LNCaP clone FGC (cell line): ENCODE measurements around the gene COL11A2.

Experiments
- DNase-seq: peaks from one replicate; pipeline ENCODE4 v3.0.0-alpha.2; 2011; ENCODE audit warnings: low read depth
- H3K4me3 ChIP-seq: 2 replicates; pipeline ENCODE4 v1.5.1; 2011; ENCODE audit warnings: mild to moderate bottlenecking, low read depth, low read length, control low read depth
- TF ChIP-seq, protein P1 (sequence below): IDR thresholded peaks from 2 replicates; pipeline ENCODE4 v1.5.1; 2012; ENCODE audit warnings: mild to moderate bottlenecking; ENCODE audit not compliant: control insufficient read depth, insufficient read depth; ENCODE audit errors: extremely low read depth

The COL11A2 gene

DNA sequence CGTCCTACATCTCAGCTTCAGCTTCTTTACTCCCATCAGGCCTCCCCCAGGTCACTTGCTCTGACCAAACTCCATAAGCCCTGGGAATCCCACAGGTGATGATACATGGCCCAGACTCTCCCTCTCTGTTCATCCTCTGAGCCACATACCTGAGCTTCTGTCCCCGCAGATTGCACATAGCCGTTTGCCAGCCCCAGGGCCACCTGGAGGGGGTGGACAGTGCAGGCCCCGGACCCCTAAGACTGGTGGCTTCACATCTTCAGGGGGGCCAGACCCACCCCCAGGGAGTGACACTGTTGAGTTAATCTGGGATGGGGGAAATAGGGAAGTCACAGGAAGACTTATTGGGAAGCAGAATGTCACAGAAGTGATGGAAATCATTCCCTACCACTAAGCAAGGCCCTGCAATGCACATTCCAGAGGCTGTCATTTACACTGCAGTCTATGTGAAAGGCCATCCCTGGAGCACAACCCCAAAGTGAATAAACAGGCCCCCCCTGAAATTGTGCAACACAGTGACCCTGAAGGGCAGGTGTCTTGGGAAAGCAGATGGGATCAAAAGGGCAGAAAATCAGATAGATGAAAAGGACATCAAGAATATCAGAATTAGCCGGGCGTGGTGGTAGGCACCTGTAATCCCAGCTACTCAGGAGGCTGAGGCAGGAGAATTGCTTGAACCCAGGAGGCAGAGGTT is 6.0 kb upstream of the COL11A2 start:
- TF ChIP-seq, protein P1, sequence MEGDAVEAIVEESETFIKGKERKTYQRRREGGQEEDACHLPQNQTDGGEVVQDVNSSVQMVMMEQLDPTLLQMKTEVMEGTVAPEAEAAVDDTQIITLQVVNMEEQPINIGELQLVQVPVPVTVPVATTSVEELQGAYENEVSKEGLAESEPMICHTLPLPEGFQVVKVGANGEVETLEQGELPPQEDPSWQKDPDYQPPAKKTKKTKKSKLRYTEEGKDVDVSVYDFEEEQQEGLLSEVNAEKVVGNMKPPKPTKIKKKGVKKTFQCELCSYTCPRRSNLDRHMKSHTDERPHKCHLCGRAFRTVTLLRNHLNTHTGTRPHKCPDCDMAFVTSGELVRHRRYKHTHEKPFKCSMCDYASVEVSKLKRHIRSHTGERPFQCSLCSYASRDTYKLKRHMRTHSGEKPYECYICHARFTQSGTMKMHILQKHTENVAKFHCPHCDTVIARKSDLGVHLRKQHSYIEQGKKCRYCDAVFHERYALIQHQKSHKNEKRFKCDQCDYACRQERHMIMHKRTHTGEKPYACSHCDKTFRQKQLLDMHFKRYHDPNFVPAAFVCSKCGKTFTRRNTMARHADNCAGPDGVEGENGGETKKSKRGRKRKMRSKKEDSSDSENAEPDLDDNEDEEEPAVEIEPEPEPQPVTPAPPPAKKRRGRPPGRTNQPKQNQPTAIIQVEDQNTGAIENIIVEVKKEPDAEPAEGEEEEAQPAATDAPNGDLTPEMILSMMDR = no peak
- DNase-seq = no peak

DNA sequence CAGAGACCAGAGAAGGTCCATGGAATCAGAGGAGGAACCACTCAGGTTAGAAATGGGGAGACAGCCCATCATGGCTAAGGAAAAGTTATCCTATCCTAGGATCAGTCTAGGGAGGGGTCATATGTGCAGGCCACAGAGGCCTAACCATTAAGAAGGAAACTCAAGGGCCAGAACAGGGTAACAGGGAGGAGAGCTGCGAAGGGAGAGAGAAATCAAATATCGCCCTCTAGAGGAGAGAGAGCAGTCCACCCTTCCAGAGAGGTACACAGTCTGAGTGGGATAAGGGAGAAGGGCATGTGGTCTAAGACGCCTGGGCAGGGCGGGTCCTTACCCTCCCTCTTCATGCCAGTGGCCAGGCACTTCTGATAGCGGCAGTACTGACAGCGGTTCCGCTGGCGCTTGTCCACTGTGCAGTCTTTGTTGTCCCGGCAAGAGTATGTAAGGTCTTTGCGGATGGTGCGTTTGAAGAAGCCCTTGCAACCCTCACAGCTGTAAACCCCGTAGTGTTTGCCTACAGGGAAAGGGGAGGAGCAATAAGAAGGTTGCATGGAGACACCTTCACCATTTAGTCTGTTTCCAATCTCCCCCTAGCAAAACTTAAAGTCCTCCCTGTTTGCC is 5.3 kb upstream of the COL11A2 start:
- no peak for DNase-seq
- TF ChIP-seq, protein P1 = peak; percentile 68
- no peak overlapping the region for H3K4me3 ChIP-seq

More for the DNA sequence above, 6.0 kb upstream of the COL11A2 start:
- H3K4me3 ChIP-seq = no peak overlapping the region

DNA sequence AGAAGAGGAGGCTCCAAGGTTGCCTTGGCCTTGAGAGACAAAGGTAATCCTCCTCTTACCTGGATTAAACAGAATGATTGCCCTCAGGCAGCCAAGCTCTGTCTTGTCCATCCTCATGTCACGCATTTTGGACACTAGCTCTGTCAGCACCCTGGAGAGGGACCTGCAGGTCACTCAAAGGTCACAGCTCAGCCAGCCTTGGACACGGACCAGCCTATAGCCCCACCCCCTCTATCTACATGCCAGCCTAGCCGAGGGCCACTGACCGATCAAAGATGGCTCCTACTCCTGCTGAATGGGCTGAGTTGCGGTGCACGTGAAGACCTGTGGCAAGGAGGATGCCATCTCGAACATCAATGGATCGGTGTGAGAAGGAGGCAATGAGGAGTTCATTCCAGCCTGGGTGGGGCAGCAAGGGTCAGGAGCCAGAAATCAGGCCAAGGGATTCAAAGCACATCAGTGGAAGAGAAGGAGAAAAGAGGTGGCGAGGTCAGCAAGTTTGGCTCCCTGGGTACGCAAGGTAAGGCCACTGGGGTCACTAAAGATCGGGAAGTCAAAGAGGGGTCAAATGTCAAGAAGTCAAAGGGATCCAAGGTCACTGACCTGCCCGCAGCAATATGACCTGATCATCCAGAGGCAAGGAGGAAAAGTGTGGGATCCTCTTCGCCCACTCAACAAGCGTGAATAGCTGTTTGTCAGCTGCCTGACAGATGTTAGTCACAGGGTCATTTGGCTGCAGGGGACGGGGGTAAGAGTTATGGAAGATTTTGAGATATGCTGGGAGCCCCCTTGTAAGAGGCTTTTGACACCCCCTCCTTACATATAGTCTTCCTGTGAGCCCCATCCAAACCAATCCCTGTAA is 3.3 kb upstream of the COL11A2 start:
- no peak overlapping the region for H3K4me3 ChIP-seq
- no peak for DNase-seq
- TF ChIP-seq, protein P1 = no peak

DNA sequence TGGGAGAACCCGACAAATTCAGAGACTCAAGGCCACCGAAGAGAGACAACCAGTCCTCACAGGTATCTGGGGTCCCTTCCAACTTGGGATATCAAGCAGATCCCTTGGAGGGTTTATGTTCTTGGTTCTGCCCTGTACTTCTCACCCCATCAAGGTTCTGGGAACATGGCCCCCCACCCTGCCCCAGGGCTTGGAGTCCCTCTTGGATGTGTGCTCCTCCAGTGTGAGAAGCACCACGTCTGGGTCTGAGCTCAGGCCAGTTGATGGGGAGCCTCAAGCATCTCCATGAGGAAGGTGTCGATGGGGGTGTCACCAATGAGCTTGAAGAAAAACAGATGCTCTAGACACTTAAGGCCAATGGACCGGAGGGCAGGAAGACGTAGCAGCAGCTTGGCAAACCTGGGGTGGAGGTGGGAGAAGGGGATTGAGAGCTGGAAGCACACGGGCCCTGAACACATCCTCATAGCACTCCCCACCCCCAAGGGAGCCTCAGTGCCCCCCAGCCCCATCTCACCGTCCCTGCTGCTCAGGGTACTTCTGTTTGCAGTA is 2.2 kb upstream of the COL11A2 start:
- H3K4me3 ChIP-seq = no peak overlapping the region
- DNase-seq = no peak
- TF ChIP-seq, protein P1 = no peak

DNA sequence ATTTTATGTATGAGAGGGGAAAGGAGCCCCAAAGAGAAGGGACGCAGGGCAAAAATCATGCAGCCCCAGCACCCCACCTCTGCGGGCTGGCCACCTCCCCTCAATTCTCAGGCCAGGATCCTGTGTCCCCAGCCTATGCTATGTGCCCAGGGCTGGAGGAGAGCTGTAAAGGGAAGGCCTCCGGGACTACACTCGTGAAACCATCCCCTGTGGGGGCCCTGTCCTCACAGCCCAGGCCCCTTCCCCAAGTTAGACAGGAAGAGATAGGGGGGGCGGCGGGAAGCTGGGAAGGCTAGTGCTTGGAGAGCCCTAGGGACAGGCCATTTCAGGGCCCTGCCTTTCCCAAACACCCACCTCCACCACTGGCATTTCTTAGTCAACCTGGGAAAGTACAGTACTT is 1.4 kb upstream of the COL11A2 start:
- no peak overlapping the region for H3K4me3 ChIP-seq
- TF ChIP-seq, protein P1 = no peak
- DNase-seq = no peak

DNA sequence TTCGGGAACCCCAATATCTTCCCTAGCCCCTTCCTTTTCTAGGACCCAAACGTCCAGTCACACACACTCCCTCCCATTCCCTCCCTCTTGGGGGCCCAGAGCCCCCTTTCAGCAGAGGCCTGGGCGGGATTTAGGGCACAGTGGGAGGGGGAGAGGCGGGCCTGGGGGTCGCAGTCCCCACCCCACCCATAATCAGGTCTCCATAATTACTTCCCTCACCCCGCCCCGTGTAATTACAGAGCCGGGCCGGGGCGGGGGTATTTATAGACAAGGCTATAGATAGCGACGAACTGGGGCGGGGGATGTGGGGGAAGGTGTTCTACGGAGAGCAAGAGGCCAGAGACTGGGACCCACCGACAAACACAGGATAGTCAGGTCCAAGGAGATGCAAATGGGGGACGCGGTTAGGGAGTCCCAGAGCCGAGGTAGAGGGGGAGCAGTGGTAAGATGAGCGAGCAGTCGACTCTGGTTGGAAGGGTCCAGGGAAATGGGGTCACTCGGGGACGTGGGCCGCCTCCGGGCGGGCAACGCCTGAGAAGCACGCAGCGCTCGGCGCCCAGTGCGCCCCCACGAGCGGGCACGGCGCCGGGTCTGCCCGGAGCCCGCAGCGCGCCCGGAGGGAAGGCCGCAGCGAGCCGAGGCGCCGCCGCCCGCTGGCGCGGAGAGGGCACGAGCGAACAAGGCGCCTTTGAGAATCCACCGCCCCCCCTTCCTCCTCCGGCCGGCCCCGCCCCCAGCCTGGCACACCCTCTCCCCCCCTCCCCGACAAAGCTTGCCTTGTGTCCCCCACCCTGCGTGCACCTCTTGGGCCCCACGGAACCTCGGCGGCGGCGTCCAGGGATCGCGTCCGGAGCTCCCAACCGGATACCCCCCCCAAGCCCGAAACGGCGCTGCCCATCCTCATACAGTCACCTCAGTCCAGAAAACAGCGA is 670 bp upstream of the COL11A2 start:
- H3K4me3 ChIP-seq = no peak overlapping the region
- no peak for DNase-seq

More for the DNA sequence above, 670 bp upstream of the COL11A2 start:
- TF ChIP-seq, protein P1 = no peak
